ENCODE results near the gene ADAMTS6.

GRCh38 chr5:65356274-65356673, 125.4 kb downstream of the ADAMTS6 start:
- TF ChIP-seq CTCF (IDR thresholded peaks at IDR 0.05; ENCODE audit: borderline replicate concordance, extremely low read depth, low read length, poor library complexity, severe bottlenecking) (no peak), EZH2 (IDR thresholded peaks at IDR 0.05; ENCODE audit: borderline replicate concordance, low read depth, low read length, severe bottlenecking) (no peak)
